GM19193 (cell line): ENCODE data around the gene CDKN2B.

ENCODE experiments used
- POLR2A ChIP-seq: IDR thresholded peaks from 4 replicates; pipeline ENCODE4 v1.6.1; 2011; ENCODE audit not compliant: insufficient read depth, insufficient read length; ENCODE audit errors: extremely low read depth

CDKN2B gene

DNA sequence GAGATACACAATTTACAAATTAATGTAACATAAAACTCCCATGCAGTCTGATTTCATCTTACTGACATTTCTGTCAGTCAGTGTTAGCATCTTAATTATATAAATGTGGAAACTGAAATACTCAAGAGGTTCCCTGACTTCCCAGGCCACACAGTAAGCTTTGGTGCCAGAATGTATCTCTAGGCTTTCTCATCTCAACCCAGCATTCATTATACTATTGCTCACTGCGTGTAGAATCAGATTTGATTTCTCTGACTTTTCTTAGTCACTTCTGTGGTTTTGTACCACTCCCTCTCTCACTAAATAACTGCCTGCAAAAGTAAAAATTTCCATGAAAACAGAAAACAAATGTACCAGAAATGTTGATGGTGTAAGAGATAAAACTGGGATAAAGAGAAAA is 31.7 kb upstream of the CDKN2B start:
- TF ChIP-seq POLR2A = no peak

- TF ChIP-seq POLR2A = no peak
These were observed 30.2 kb upstream of the CDKN2B start for GRCh38 chr9:22039258-22039657.

DNA sequence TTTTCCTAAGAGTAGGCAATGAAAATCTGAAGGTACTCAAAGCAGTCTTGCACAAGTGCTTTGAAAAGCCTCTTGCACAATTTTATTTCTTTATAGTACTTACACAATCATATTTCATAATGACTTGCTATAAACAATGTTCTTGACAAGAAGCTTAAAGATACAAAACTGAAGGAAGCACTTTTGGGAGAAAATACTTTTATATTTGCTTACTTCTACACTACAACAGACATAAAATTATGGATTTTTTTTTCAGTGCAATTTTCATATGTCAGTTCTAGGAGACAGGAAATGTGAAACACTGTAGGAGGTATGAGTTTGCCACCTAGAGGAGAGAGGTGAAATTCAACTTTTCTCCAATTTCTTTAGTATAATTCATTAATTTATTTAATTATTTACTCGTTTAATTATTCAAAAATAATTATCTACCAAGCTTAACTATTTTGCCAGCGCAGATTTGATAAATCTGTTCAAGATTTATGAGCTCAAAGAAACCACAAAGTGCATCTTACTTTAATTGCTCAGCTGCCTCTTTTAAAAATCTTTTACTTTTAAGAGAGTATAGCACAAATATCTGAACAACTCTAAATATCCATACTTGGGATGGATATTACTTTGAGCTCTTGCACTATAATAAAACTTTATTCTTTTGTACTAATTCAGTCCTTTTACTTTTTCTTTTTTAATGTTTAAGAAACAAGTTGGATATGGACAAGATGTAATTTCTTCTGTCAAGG is 29.0 kb upstream of the CDKN2B start:
- no peak for TF ChIP-seq POLR2A

DNA sequence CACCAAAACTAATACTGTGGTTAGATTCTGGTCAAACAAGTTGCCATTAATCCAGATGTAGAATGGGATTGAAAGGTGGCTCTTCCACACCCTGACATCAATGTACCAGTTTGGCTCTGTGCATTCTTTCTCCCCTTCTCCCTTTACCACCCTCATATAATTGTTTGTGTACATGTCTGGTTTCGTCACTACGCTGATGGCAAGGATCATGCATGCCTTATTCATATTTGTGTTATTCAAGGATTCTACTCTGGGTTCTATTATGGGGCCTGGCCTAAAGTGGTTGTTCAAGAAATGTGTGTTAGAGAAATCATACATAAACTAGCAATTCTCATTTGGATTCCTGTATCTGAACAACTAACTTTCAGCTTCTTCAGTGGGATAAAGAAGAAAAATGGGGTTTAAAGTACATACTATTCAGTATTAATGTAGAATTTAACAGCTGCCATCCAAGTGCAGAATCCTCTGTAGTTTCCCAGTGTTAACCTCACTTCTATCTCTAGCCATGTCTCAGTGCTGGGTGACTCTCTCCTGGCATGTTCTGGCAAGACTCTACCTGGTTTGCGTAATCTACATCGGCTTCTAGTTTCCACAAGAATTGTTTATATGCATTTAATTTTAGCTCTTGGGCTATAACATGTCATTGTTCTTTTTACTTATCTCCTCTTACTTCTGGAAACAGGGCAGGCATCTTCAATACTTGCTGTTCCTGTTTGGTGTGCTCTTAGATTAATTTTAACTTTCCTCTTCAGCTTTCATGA is 27.9 kb upstream of the CDKN2B start:
- TF ChIP-seq POLR2A = no peak

- no peak for TF ChIP-seq POLR2A
These were observed 26.5 kb upstream of the CDKN2B start for GRCh38 chr9:22035591-22036011.

DNA sequence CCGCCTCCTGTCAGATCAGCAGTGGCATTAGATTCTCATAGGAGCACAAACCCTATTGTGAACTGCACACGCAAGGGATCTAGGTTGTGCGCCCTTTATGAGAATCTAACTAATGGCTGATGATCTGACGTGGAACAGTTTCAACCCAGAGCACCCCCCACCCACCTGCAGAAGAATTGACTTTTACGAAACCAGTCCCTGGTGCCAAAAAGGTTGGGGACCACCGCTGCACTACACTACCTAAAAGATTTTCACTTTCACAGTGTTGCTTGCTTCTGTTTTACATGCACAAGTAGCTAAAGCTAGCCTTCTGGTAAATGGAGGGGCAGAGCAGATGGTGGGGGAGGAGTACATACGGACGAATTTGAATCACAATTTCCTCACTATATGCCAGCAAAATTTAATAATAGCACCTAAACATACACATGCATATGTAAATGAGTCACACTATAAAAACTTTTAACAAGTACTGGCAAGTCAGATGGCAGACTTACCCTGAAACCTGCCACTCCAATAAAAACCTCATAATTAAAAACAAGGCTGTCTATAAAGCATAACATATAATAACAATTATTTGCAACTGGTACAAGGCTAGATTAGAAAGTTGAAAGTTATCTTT is 24.0 kb upstream of the CDKN2B start:
- TF ChIP-seq POLR2A = no peak

GRCh38 chr9:22031655-22032411 is 22.7 kb upstream of the CDKN2B start:
- TF ChIP-seq POLR2A = no peak

- TF ChIP-seq POLR2A = no peak
These were observed 21.0 kb upstream of the CDKN2B start for GRCh38 chr9:22030101-22030598.

DNA sequence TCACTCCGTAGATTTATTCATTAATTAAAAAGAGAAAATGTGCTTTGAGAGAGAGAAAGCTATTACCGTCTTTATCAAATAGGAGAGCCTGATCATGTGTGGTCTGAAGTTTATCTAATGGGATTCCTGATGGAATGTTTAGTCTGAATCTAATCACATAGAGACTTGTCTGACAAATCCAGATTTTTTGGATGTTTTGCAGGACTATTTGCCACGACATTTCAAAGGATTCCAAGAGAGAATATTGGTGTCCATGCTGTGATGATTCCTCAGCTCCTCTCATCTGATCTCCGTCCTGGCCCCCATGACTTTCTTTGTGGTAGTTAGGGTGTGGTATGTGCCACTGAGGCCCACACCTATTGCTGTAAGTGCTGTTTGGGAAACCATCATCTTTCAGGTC is 20.1 kb upstream of the CDKN2B start:
- TF ChIP-seq POLR2A = no peak

DNA sequence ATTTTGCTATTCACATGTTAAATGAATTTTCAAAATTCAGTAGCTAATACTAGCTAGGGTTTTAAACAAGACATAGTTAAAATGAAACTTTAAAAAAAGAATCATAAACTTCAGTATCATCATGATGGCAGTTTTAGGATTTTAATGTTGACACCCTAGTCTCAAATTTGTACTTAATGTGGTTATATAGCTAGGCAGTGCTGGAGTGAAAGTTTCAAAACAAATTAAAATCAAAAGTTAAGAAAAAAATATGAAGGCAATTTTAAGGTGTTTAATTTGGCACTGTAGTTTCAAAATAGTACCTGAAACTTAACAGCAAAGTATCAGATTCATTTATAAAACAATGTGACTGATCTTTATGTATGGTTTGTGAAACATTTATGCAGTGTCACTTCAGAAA is 19.3 kb upstream of the CDKN2B start:
- TF ChIP-seq POLR2A = no peak

- no peak for TF ChIP-seq POLR2A
These were observed 17.6 kb upstream of the CDKN2B start for GRCh38 chr9:22026696-22027095.

DNA sequence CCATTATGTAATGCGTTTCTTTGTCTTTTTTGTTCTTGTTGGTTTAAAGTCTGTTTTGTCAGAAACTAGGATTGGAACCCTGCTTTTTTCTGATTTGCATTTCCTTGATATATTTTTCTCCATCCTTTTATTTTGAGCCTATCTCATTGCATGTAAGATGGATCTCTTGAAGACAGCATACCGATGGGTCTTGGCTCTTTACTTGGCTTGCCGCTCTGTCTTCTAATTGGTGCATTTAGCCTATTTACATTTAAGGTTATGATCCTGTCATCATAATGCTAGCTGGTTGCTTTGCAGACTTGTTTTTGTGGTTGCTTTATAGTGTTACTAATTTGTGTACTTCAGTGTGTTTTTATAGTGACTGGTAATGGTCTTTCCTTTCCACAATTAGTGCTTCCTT is 13.3 kb upstream of the CDKN2B start:
- no peak for TF ChIP-seq POLR2A

- no peak for TF ChIP-seq POLR2A
These were observed 1.9 kb upstream of the CDKN2B start for GRCh38 chr9:22010866-22011625.

DNA sequence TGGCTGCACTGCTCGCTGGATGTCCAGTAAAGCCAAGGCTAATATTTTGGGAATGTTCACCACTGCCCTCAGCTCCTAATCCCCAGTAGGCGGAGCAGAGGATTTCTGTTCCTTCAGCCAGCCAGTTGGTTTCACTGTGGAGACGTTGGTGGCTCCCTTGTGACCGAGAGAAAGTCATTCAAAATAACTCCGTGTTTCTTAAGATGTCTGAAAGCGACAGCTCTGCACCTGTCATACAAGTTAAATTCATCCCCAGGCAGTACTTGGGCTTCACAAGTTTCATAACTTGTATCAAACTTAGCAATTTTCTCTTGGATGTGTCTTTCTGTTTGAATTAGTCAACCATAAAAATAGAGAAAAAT is 382 bp upstream of the CDKN2B start:
- no peak for TF ChIP-seq POLR2A
